Esophagus squamous epithelium (tissue), 5 donors: ENCODE data around the gene CMTM8. TPM values are rescaled to one million over a fixed set of nuclear protein-coding genes. Genes with fewer than 3 reads are reported as not detected.

ENCODE experiments used
- DNase-seq: peaks from one replicate; lab custom pipeline; 2025; lab: John Stamatoyannopoulos, UW
- H3K27ac ChIP-seq, 4 donors: fragments of 200-600 bp; sonication (generic); one replicate each; pipeline ENCODE4 v1.5.1; 2016 to 2019; ENCODE audit warnings: mild to moderate bottlenecking in 1 of 4
- H3K27me3 ChIP-seq, 4 donors: fragments of 200-600 bp; sonication (generic); 1 replicate in 3 of 4; 2 replicates in 1 of 4; pipeline versions ENCODE4 v1.5.1 to v1.6.0; 2017 to 2021; ENCODE audit warnings: antibody characterized with exemption in 1 of 4
- H3K36me3 ChIP-seq, 3 donors: fragments of 200-600 bp; sonication (generic); one replicate each; pipeline ENCODE4 v1.5.1; 2016 to 2019
- H3K4me1 ChIP-seq, 3 donors: fragments of 200-600 bp; sonication (generic); one replicate each; pipeline ENCODE4 v1.5.1; 2017 to 2019
- H3K4me3 ChIP-seq, 4 donors: fragments of 200-600 bp; sonication (generic); 1 replicate in 3 of 4; 2 replicates in 1 of 4; pipeline ENCODE4 v1.5.1; 2016 to 2019; ENCODE audit warnings: mild to moderate bottlenecking in 2 of 4, moderate library complexity in 1 of 4
- H3K9me3 ChIP-seq, 3 donors: fragments of 200-600 bp; sonication (generic); one replicate each; pipeline ENCODE4 v1.5.1; 2016 to 2019
- POLR2A ChIP-seq, 4 donors: fragments of 450-650 bp; IDR thresholded peaks; one replicate each; pipeline ENCODE4 v1.6.1; 2017; ENCODE audit warnings: antibody characterized with exemption in 4 of 4, mild to moderate bottlenecking in 4 of 4, moderate library complexity in 3 of 4
- WGBS, 2 donors: methylation state at CpG; one replicate each; pipeline ENCODE4 v1.1.5; 2018; 5-methylcytosine and 5-hydroxymethylcytosine counted together
- intact Hi-C: fragments of 100-400 bp; cut with DNase I; formaldehyde crosslinking; loops from one replicate; pipeline ENCODE4 v1.15.0; 2022
- total RNA-seq, 4 donors: library from RNA; depleted of rRNA; stranded (reverse); fragments of >200 nt; gene quantifications; one replicate each; pipeline ENCODE4 v1.1.0, GENCODE V29; 2016
- TF ChIP-seq, protein P1 (sequence below), 6 experiments: fragments of 450-650 bp in 4 of 6; fragments of 200-600 bp in 2 of 6; sonication (generic) in 2 of 6; IDR thresholded peaks; one replicate each; pipeline ENCODE4 v1.5.1; 2016 to 2019; ENCODE audit warnings: antibody characterized with exemption in 6 of 6, mild to moderate bottlenecking in 4 of 6, moderate library complexity in 4 of 6
- donor health status: DM: yes; HTN: yes; CAD: no.

Gene CMTM8
- total RNA-seq, 4 donors from 2014 or later = 3.8 to 7.4 (median 4.3) TPM

DNA sequence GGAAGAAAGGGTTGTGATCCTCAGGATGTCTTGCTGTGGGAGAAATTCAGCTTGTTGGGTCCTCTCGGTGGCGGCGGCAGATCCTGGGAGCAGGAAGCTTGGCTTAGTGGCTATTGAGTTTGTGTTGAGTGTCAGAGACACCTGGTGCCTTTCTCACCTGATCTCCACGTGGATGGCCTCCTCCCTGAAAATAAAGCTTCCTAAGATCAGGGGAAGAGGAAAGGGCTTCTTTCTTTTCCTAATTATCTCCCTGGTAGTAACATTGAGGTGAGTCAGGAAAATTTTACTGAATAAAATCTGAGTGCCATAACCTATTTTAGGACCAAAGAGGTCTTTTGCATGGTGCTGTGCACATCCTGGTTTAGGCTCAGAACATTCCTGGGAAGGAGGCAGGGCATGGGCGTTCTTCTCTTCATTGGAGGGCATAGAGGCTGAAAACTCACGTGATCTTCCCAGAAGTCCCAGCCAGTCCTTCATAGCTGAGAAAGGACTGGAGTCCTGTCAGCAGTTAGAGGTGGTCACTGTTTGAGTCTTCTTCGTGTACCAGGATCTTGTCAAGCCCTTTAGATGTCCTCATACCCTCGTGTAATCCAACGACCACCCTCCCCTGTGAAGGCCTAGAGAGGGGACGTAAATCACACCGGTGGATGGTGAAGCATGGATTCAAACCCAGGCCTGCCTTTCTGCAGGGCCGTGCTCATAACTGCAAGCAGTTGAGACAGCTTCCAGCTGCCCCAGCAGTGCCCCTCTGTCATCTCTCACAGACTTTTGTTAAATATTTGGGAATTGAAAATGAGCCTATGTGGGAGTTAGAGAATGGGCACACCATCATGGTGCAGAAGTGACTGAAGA, 1.1 kb downstream of the CMTM8 start:
- TF ChIP-seq, protein P1, sequence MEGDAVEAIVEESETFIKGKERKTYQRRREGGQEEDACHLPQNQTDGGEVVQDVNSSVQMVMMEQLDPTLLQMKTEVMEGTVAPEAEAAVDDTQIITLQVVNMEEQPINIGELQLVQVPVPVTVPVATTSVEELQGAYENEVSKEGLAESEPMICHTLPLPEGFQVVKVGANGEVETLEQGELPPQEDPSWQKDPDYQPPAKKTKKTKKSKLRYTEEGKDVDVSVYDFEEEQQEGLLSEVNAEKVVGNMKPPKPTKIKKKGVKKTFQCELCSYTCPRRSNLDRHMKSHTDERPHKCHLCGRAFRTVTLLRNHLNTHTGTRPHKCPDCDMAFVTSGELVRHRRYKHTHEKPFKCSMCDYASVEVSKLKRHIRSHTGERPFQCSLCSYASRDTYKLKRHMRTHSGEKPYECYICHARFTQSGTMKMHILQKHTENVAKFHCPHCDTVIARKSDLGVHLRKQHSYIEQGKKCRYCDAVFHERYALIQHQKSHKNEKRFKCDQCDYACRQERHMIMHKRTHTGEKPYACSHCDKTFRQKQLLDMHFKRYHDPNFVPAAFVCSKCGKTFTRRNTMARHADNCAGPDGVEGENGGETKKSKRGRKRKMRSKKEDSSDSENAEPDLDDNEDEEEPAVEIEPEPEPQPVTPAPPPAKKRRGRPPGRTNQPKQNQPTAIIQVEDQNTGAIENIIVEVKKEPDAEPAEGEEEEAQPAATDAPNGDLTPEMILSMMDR (IDR thresholded peaks at IDR 0.05) = no peak
- TF ChIP-seq POLR2A (IDR thresholded peaks at IDR 0.05) = no peak
- Histone ChIP-seq H3K4me1 (peaks cover 5 to 28% (median 6%) of the 10 kb centered on the region in 3 donors), H3K27ac (peak overlapping the region in 3 of 4 donors; percentile 64 to 77 (median 74)), H3K9me3 (peaks cover 0 to 10% (median 0%) of the 10 kb centered on the region in 3 donors), H3K4me3 (peak overlapping the region; percentile 60 to 88 (median 78)), H3K27me3 (peaks cover 0 to 22% (median 0%) of the 10 kb centered on the region in 4 donors), H3K36me3 (no peaks in the 10 kb centered on the region)
- no peak for DNase-seq
- intact Hi-C loops = no loop called here
- 45 to 50% methylated on average over 7 to 9 of the region's 12 CpGs for whole genome bisulfite sequencing, 2 donors

DNA sequence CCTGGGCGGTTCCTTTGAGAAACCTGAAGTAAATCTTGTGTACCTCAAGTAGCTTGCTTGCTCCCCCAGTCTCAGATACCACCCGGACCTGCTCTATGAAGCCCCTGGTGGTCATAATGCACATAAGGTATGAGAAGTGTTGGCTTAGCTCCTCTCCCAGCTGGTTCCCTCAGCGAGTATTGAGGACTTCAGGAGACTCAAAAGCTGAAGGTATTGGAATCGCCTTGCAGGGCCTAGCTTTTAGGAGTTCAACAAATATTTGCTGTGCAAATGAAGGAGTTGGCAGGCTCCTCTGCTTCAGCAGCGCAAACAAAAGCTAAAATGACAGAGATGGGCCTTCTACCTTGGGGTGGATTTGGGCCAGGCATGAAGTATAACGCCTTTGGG, 1.7 kb downstream of the CMTM8 start:
- Histone ChIP-seq H3K27me3 (peaks cover 0 to 22% (median 0%) of the 10 kb centered on the region in 4 donors), H3K27ac (no peak overlapping the region), H3K4me1 (peaks cover 5 to 28% (median 6%) of the 10 kb centered on the region in 3 donors), H3K9me3 (peaks cover 0 to 10% (median 0%) of the 10 kb centered on the region in 3 donors), H3K36me3 (no peaks in the 10 kb centered on the region), H3K4me3 (peak overlapping the region in 2 of 4 donors; percentile 79 to 88)
- TF ChIP-seq POLR2A (IDR thresholded peaks at IDR 0.05) = no peak
- TF ChIP-seq, protein P1 (IDR thresholded peaks at IDR 0.05) = peak in 4 of 6 experiments; percentile 9 to 36 (median 20)
- DNase-seq = no peak
- intact Hi-C loops = no loop called here
- WGBS, 2 donors = 69 to 72% methylated on average over 5 to 6 of the region's 6 CpGs

DNA sequence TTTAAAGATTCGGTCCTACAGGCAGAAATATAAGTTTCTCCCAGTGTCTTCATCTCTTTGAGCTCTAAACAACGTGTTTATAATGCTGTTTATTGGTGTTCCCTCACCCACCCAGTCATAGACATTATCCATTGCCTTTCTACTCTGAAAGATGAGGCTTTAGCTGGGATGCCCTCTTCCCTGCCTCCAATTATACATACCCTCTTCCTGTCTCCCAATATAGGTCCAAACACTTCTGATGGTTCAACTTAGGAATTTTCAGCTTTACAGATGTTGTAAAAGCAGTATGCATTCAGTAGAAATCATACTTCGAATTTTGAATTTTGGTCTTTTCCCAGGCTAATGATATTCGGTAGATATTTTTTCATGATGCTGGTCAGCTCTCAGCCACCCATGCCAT, 2.6 kb downstream of the CMTM8 start:
- H3K9me3 ChIP-seq = peaks cover 0 to 9% (median 0%) of the 10 kb centered on the region in 3 donors
- no peaks in the 10 kb centered on the region for H3K36me3 ChIP-seq
- no peak overlapping the region for H3K27ac ChIP-seq
- WGBS, 2 donors = 78 to 85% methylated on average over 4 of the region's 4 CpGs
- H3K4me3 ChIP-seq = no peak overlapping the region
- peaks cover 0 to 22% (median 0%) of the 10 kb centered on the region in 4 donors for H3K27me3 ChIP-seq
- peaks cover 5 to 28% (median 6%) of the 10 kb centered on the region in 3 donors for H3K4me1 ChIP-seq
- no peak for TF ChIP-seq POLR2A (IDR thresholded peaks at IDR 0.05)
- TF ChIP-seq, protein P1 (IDR thresholded peaks at IDR 0.05) = no peak
- intact Hi-C loops = no loop called here
- no peak for DNase-seq

DNA sequence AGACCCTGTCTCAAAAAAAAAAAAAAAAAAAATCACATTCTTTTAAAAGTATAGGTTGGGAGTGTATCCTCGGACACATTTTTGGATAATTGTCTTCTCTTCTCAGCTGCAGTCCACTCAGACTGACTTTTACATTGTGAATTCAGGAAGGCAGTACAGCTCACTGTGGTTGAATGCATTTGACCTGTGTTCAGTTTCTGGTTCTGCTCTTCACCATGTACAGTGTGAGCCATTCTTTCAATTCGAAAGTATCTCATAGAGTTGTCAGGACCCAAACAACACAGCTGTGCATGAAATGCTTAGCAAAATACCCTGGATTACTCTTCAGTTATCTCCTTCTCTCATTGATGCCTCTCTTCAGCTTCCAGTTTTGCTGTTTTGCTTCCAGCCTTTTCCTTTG, 5.0 kb downstream of the CMTM8 start:
- intact Hi-C loops = no loop called here
- Histone ChIP-seq H3K4me3 (no peak overlapping the region), H3K27me3 (peaks cover 0 to 4% (median 0%) of the 10 kb centered on the region in 4 donors), H3K4me1 (peaks cover 3 to 17% (median 5%) of the 10 kb centered on the region in 3 donors), H3K9me3 (no peaks in the 10 kb centered on the region), H3K27ac (no peak overlapping the region), H3K36me3 (no peaks in the 10 kb centered on the region)
- 79 to 92% methylated on average over 2 of the region's 2 CpGs for WGBS, 2 donors
- TF ChIP-seq, protein P1 (IDR thresholded peaks at IDR 0.05) = no peak
- TF ChIP-seq POLR2A (IDR thresholded peaks at IDR 0.05) = no peak
- no peak for DNase-seq

DNA sequence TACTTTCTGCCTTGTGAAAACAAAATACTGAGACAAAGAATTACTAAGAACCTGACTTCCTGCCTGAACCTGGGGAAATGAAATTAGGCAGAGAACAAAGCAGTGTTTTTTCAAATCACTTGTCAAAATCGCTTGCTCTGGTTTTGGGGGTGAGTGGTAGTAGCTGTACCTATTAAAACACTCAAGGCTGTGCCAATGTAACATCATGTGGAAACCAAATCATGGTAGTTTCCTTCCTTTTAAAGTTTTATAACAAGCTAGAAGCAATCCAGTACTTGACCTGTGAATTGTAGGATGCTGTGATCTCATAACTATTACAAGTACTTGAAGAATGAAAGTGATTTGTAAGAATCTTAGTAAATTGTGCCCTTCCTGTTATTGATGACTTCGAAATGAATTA, 6.7 kb downstream of the CMTM8 start:
- TF ChIP-seq, protein P1 (IDR thresholded peaks at IDR 0.05) = no peak
- no peak for TF ChIP-seq POLR2A (IDR thresholded peaks at IDR 0.05)
- intact Hi-C loops = no loop called here

More for the DNA sequence above, 6.7 kb downstream of the CMTM8 start:
- no peaks in the 10 kb centered on the region for H3K36me3 ChIP-seq
- 60 to 69% methylated on average over 2 of the region's 2 CpGs for WGBS, 2 donors
- no peak overlapping the region for H3K27ac ChIP-seq
- H3K4me3 ChIP-seq = no peak overlapping the region
- H3K27me3 ChIP-seq = no peaks in the 10 kb centered on the region
- H3K9me3 ChIP-seq = no peaks in the 10 kb centered on the region
- no peak for DNase-seq
- peaks cover 0 to 3% (median 0%) of the 10 kb centered on the region in 3 donors for H3K4me1 ChIP-seq
